GM23338 (cell line): ENCODE results near the gene TFAP2A. TPM values are rescaled to one million over a fixed set of nuclear protein-coding genes. Genes with fewer than 3 reads are reported as not detected.

Experiments used
- ATAC-seq: fragments of 200-7000 bp; cut with Tn5 transposase; 3 replicates; pipeline ENCODE4 v1.9.1; 2020
- DNase-seq: peaks from one replicate; pipeline ENCODE4 v3.0.0-alpha.2; 2015; ENCODE audit warnings: low spot score
- H2AFZ ChIP-seq: fragments of 200-600 bp; sonication (generic); 2 replicates; pipeline ENCODE4 v1.8.0; 2016; ENCODE audit warnings: antibody characterized with exemption, mild to moderate bottlenecking, moderate library complexity
- H3F3A ChIP-seq: fragments of 200-600 bp; sonication (generic); replicated peaks from 2 replicates; pipeline ENCODE4 v1.8.0; 2017; ENCODE audit warnings: antibody characterized with exemption, mixed run types, low read depth
- H3K27ac ChIP-seq: fragments of 200-600 bp; sonication (generic); 2 replicates; pipeline ENCODE4 v1.6.1; 2016; ENCODE audit warnings: low read depth
- H3K27me3 ChIP-seq: fragments of 200-600 bp; sonication (generic); 2 replicates; pipeline ENCODE4 v1.8.0; 2016; ENCODE audit warnings: mild to moderate bottlenecking, mixed run types, moderate library complexity; ENCODE audit not compliant: insufficient read depth
- H3K36me3 ChIP-seq: fragments of 200-600 bp; sonication (generic); 2 replicates; pipeline ENCODE4 v1.8.0; 2016; ENCODE audit warnings: mild to moderate bottlenecking; ENCODE audit not compliant: insufficient read depth
- H3K4me1 ChIP-seq: fragments of 200-600 bp; sonication (generic); 2 replicates; pipeline ENCODE4 v1.8.0; 2016; ENCODE audit warnings: mild to moderate bottlenecking, moderate library complexity; ENCODE audit not compliant: insufficient read depth
- H3K4me2 ChIP-seq: fragments of 200-600 bp; sonication (generic); 2 replicates; pipeline ENCODE4 v1.7.1; 2017; ENCODE audit warnings: mixed run types
- H3K4me3 ChIP-seq: fragments of 200-600 bp; sonication (generic); 2 replicates; pipeline ENCODE4 v1.6.1; 2016; ENCODE audit warnings: mixed run types
- H3K79me2 ChIP-seq: fragments of 200-600 bp; sonication (generic); replicated peaks from 2 replicates; pipeline ENCODE4 v1.8.0; 2017; ENCODE audit warnings: mild to moderate bottlenecking; ENCODE audit not compliant: insufficient read depth
- H3K9me2 ChIP-seq: fragments of 200-600 bp; sonication (generic); 2 replicates; pipeline ENCODE4 v1.8.0; 2017; ENCODE audit not compliant: insufficient read depth
- H4K20me1 ChIP-seq: fragments of 200-600 bp; sonication (generic); replicated peaks from 2 replicates; pipeline ENCODE4 v1.8.0; 2017; ENCODE audit warnings: mild to moderate bottlenecking; ENCODE audit not compliant: insufficient read depth
- H3K27ac Mint-ChIP-seq: 2 replicates; pipeline ENCODE4 v1.8.0; 2020; ENCODE audit warnings: inconsistent platforms, mild to moderate bottlenecking, moderate library complexity, mixed read lengths
- H3K27me3 Mint-ChIP-seq: 3 replicates; pipeline ENCODE4 v1.8.0; 2022; ENCODE audit warnings: low read depth, mild to moderate bottlenecking, moderate library complexity, mixed read lengths, inconsistent platforms; ENCODE audit not compliant: insufficient read depth, poor library complexity
- H3K36me3 Mint-ChIP-seq: 3 replicates; pipeline ENCODE4 v1.8.0; 2021; ENCODE audit warnings: low read depth, mild to moderate bottlenecking, inconsistent platforms, moderate library complexity, mixed read lengths
- H3K4me1 Mint-ChIP-seq: 3 replicates; pipeline ENCODE4 v1.8.0; 2020; ENCODE audit warnings: mild to moderate bottlenecking, inconsistent platforms, mixed read lengths
- H3K4me3 Mint-ChIP-seq: 3 replicates; pipeline ENCODE4 v1.8.0; 2021; ENCODE audit warnings: moderate library complexity, mild to moderate bottlenecking, inconsistent platforms, mixed read lengths
- H3K9me3 Mint-ChIP-seq: 3 replicates; pipeline ENCODE4 v1.8.0; 2020; ENCODE audit warnings: moderate library complexity, mild to moderate bottlenecking, inconsistent platforms, mixed read lengths
- CTCF ChIP-seq, 2 experiments: fragments of 200-600 bp in 1 of 2; sonication (generic) in 1 of 2; conservative IDR thresholded peaks; 2 replicates each; pipeline versions ENCODE4 v1.5.1 to v1.6.1; 2016 to 2017; ENCODE audit warnings: antibody characterized with exemption in 2 of 2, low read depth in 2 of 2, mild to moderate bottlenecking in 2 of 2, moderate library complexity in 1 of 2
- ETS1 ChIP-seq: IDR thresholded peaks from 2 replicates; pipeline ENCODE4 v1.6.1; 2016; ENCODE audit warnings: antibody characterized with exemption
- EZH2 ChIP-seq: fragments of 200-600 bp; sonication (generic); IDR thresholded peaks from one replicate; pipeline ENCODE4 v1.8.0; 2017; ENCODE audit warnings: antibody characterized with exemption, mild to moderate bottlenecking, low read depth; ENCODE audit not compliant: unreplicated experiment
- EZH2phosphoT487 ChIP-seq: fragments of 200-600 bp; sonication (generic); IDR thresholded peaks from one replicate; pipeline ENCODE4 v1.8.1; 2018; ENCODE audit warnings: antibody characterized with exemption; ENCODE audit not compliant: unreplicated experiment
- JUNB ChIP-seq: IDR thresholded peaks from one replicate; pipeline ENCODE4 v1.6.1; 2016; ENCODE audit warnings: antibody characterized with exemption; ENCODE audit not compliant: unreplicated experiment
- POLR2AphosphoS5 ChIP-seq: IDR thresholded peaks from 2 replicates; pipeline ENCODE4 v1.6.1; 2016; ENCODE audit warnings: antibody characterized with exemption, low read depth
- REST ChIP-seq: IDR thresholded peaks from one replicate; pipeline ENCODE4 v1.6.1; 2018; ENCODE audit warnings: antibody characterized with exemption; ENCODE audit not compliant: unreplicated experiment
- ZNF331 ChIP-seq: fragments of 250-450 bp; sonication (Bioruptor Pico); IDR thresholded peaks from 2 replicates; pipeline ENCODE4 v1.5.0; 2020; ENCODE audit warnings: low read depth, mild to moderate bottlenecking, moderate library complexity
- ZNF462 ChIP-seq: fragments of 250-450 bp; sonication (Bioruptor Pico); IDR thresholded peaks from 2 replicates; pipeline ENCODE4 v1.5.0; 2020; ENCODE audit warnings: mild to moderate bottlenecking, moderate library complexity
- polyA plus RNA-seq: library from polyadenylated mRNA; unstranded; fragments of >200 nt; fragmentation: Nextera tagmentation; extraction: Ambion mirVana; gene quantifications from 2 replicates; pipeline ENCODE4 v1.2.1, GENCODE V29; 2016
- total RNA-seq: library from RNA; depleted of rRNA; stranded (reverse); fragments of >200 nt; shearing (Covaris generic); gene quantifications from 2 replicates; pipeline ENCODE4 v1.2.3, GENCODE V29; 2014

TFAP2A gene
- total and polyA plus RNA-seq, 2 experiments from 2014 or later, result not detected

- TF ChIP-seq CTCF (conservative IDR thresholded peaks at IDR 0.05; ENCODE audit: low read depth in 2 of 2), result peak; percentile 43 to 71
- no peak for TF ChIP-seq REST
- TF ChIP-seq ZNF331, result no peak
Observed at GRCh38 chr6:10381133-10381829, 33.6 kb downstream of the TFAP2A start (continued).

- DNase-seq (peak; percentile 34), ATAC-seq (peak; percentile 82)
- peaks cover 12% of the 10 kb centered on the region for H3K4me1 Mint-ChIP-seq
- 0 out of 2 replicates have a peak overlapping the region, but pooled peaks have one; percentile 42 for H3K4me2 ChIP-seq
- no peaks in the 10 kb centered on the region for H3K36me3 Mint-ChIP-seq
- H2AFZ ChIP-seq, result no peak overlapping the region
- H3K79me2 ChIP-seq, result no peaks in the 10 kb centered on the region
- H3K27ac Mint-ChIP-seq, result no peak overlapping the region
- peaks cover 19% of the 10 kb centered on the region for H3K27me3 Mint-ChIP-seq
- H3K36me3 ChIP-seq, result no peaks in the 10 kb centered on the region
- no peaks in the 10 kb centered on the region for H3K9me2 ChIP-seq
- peaks cover 45% of the 10 kb centered on the region for H3K27me3 ChIP-seq
- no peaks in the 10 kb centered on the region for H4K20me1 ChIP-seq
- no peak overlapping the region for H3K4me3 ChIP-seq
- H3K9me3 Mint-ChIP-seq, result no peaks in the 10 kb centered on the region
- no peak overlapping the region for H3K27ac ChIP-seq
- H3F3A ChIP-seq, result no peaks in the 10 kb centered on the region
- no peak overlapping the region for H3K4me3 Mint-ChIP-seq
- H3K4me1 ChIP-seq, result peaks cover 11% of the 10 kb centered on the region
- TF ChIP-seq POLR2AphosphoS5 (no peak), EZH2 (no peak), ETS1 (no peak), JUNB (no peak), EZH2phosphoT487 (no peak), ZNF462 (CRISPR knock-in tag) (no peak)
Observed at GRCh38 chr6:10375391-10375969, 39.4 kb downstream of the TFAP2A start.
